GM21515 (cell line): Measurements from ENCODE around the gene AVPR2.

Experiments used
- ATAC-seq: cut with Tn5 transposase; IDR thresholded peaks from one replicate; pipeline ENCODE4 v1.9.1; 2021; ENCODE audit not compliant: unreplicated experiment

The AVPR2 gene

DNA sequence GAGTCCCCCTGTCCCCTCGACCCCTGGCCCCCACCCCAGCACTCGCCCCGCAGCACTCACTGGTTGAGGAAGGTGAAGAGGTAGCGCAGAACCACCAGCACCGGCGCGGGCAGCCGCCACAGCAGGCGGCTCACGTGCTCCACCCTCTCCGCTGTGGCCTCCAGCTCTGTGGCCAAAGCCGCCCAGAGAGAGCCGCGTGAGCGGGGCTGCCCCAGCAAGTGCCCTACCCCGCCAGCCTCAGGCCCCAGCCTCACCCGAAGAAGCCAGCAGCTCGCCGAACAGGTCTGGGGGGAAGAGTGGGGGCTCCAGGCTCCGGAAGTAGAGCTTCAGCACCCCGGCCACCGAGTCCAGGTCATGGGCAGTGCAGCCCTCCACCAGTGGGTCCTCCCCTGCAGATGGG, 6.0 kb downstream of the AVPR2 start:
- ATAC-seq = no peak

GRCh38 chrX:153911798-153912197, 7.3 kb downstream of the AVPR2 start:
- ATAC-seq = no peak

- ATAC-seq = no peak
Observed at GRCh38 chrX:153913211-153913610, 8.7 kb downstream of the AVPR2 start.

DNA sequence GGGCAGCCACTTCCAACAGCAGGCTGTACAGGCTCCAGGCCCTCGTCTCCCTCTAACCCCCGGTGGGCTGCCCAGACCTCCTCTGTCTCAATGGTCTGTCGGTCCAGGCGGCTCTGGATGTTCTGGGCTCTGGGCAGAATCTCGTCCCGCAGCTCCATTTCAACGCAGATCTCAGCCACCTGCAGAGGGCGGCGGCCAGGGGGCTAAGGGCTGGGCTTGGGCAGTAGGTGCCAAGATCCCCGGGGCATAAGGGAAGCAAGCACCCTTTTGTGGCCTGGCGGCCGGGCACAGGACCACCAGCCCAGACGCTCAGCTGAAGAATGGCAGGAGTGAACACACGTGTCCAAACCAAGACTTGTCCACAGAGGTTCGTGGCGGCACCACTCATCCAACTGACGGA, 9.2 kb downstream of the AVPR2 start:
- ATAC-seq = no peak

- ATAC-seq = no peak
Observed at GRCh38 chrX:153917869-153918268, 13.4 kb downstream of the AVPR2 start.

- ATAC-seq = no peak
Observed at GRCh38 chrX:153919281-153919680, 14.8 kb downstream of the AVPR2 start.

GRCh38 chrX:153920546-153920945, 16.1 kb downstream of the AVPR2 start:
- ATAC-seq = no peak

DNA sequence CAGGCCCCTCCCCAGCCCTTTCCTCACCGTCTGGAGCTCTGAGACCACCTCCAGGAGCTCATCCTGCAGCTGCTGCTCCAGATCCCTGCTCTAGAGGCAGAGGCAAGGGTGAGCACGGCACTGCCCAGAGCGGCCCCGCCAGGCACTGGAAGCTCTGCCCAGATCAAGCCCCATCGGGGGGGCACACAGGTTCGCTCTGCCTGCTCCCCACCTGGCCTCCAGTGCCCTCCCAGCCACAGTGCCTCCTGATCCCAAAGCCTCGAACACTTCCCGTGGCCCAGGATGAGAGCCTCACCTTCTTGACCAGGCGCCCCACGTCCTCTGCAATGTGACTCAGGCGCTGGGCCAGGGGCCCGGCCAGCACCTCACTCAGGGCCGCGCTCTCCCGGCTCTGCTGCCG, 16.6 kb downstream of the AVPR2 start:
- no peak for ATAC-seq

- no peak for ATAC-seq
Observed at GRCh38 chrX:153921511-153922446, 17.3 kb downstream of the AVPR2 start.

- no peak for ATAC-seq
Observed at GRCh38 chrX:153922932-153923857, 18.7 kb downstream of the AVPR2 start.

DNA sequence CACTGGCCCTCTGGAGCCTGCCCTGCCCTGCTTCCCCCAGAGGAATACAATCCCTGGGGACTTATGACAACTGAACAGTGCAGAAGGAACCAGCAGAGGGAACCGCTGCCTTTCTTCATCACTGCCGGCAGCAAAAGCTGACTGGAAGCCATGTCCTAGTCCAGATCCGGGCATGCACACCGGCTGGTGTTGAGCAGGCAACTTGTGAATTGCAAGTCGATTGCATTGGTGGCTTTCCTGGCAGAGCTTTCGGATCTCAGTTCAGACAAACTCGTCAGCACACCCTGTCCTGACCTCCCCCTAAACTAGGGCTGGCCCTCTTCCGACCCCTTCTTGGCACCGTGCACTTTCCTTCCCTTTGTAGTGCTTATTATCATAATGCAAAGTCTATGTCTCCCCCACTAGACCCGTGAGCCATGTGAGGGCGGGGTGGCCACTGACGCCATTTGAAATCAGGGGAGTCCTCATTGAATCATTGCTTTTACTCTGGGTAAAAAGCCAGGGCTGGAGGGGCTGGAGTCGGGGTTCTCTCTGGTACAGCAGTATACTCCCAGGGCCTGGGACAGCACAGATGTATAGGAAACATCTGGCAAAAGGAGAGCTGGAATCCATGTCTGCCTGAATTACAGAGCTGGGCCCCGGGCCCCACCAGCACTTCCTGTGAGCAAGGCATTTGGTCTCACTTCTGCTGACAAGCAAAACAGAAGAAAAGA, 19.8 kb downstream of the AVPR2 start:
- ATAC-seq = no peak

DNA sequence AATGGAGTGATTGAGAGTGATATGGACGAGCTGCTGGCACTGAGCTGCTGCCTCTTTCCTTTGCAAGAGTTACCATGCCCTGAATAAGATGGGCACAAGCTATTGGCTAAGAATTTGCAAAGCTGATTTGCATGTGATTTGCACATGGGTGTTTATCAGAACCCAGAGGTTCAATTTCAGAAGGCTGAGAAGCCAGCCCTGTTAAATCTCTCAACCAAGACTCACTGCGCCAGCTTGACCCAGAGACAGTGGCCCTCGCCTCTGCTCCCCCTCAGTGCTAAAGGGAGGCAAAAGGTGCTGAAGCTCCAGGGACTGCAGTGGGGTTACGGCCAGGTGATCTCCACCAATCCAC, 20.9 kb downstream of the AVPR2 start:
- ATAC-seq = no peak

DNA sequence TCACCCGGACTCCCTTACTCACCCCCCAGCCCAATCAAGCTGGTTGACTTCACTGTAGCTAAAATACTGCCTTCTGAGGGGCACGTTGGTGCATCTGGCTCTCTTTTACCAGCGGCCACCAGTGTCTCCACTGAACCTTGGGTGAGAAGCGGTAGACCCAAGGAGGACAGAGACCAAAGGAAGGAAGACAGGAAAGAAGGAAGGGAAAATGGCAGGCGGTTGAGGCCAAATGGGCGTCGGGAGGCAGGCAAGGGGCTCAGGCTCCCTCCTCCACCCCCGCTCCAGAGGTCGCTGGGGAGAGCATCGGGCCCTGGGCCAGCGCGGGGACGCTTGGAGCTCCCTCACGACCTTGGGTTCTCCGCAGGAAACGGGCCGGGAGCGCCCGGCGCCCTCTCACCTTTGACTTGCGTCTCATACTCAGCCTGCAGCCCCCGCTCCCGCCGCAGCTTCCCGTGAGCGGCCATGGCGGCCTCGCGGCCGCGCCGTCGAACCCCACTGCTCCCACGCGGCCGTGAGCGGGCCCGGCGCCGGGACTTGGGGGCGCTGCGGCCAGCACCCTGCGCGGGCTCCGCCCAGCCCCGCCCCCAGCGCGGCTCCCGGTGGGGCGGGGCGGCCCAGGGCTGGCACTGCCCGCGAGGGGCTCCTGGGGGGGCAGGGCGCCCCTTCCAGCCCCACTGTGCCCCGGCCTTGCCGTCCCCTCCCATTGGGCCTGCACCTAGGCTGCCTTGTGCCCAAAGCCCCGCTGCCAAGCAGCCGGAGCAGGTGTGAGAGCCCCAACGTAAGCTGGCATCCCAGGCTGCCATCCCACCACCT, 21.5 kb downstream of the AVPR2 start, which contains the start of gene ARHGAP4:
ARHGAP4 (minus strand) TSS at position 526 of the 813 bp plus-strand sequence; CDS start at position 464, 62 bp downstream.
- no peak for ATAC-seq

DNA sequence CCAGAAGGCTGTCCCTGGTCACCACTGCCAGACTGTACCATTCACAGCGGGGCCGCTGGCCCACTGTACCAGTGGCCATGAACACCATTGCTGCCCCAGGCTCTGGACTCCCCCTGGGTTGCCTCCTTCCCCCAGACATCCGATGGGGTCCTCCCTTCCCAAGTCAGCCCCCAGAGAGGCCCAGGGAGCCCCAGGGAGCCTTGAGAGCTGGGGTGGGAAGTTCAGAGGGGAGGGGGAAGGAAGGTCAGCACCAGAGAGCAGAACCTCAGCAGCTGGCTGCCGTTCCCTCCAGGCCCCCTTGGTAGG, 22.0 kb downstream of the AVPR2 start:
- no peak for ATAC-seq

GRCh38 chrX:153926858-153927671, 22.6 kb downstream of the AVPR2 start:
- peak; percentile 39 for ATAC-seq

GRCh38 chrX:153927672-153927921, 23.1 kb downstream of the AVPR2 start:
- no peak for ATAC-seq

DNA sequence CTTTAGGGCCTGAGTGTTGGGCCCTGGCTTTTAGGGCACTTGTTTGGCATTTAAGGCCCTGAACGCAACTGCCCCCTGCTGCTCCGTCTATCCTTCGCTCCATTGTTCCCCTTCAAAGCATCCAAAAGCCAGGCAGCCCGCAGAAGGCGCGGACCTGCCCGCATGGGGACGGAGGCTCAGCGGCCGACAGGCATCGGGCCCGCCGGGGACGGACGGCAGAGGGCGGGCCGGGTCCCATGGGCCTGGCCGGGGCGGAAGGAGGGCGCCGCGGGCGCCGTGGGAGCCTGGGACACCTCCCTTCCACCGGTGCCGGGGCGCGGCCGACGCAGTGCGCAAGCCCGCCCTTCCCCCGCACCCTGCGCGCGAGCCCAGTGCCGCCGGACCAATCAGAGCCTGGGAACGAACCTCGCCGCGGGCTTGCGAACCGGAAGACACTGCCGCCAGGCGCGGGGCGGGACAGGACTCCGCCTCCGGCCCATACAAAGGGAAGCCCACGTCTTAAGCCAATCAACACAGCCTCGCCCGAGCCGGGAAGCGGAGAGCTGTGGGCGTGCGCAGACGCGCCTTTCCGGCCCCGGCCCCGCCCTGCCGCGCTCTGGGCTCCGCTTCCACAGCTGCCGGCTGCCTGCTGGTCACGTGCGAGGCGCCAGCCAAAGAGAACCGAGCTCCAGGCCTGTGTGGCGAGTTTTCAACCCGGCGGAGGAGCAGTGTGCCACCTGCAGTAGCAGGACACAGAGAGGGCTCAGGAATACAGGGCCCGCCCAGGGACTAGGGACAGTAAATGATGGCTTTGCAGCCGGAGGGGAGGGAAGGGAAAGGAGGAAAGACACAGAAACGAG, 23.7 kb downstream of the AVPR2 start:
- peak; percentile 70 for ATAC-seq

DNA sequence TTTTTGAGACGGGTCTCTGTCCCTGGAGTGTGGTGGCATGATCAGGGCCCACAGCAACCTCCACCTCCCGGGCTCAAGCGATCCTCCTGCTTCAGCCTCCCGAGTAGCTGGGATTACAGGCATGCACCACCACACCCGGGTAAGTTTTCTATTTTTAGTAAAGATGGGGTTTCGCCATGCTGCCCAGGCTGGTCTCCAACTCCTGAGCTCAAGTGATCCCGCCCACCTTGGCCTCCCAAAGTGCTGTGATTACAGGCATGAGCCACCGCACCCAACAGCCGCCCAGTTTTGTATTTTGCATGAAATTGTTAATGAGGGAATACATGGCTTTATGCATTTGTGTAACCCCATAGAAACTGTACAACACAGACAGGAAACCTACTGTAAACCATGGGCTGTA, 24.4 kb downstream of the AVPR2 start:
- no peak for ATAC-seq

- no peak for ATAC-seq
Observed at GRCh38 chrX:153929576-153929975, 25.1 kb downstream of the AVPR2 start.
